Stomach (tissue), 9 donors: ENCODE measurements around the gene TPO. TPM values are rescaled to one million over a fixed set of nuclear protein-coding genes. Genes with fewer than 3 reads are reported as not detected.

Experiments
- DNase-seq, 2 donors: peaks; one replicate each; pipeline versions ENCODE4 v3.0.0 to v3.0.0-alpha.2; 2013 to 2019
- H3K27ac ChIP-seq, 5 donors: fragments of 200-600 bp in 4 of 5; sonication (generic) in 4 of 5; one replicate each; pipeline ENCODE4 v1.5.1; 2013 to 2019; ENCODE audit warnings: mild to moderate bottlenecking in 1 of 5, moderate library complexity in 1 of 5
- H3K27me3 ChIP-seq, 3 donors: fragments of 200-600 bp; sonication (generic); one replicate each; pipeline ENCODE4 v1.5.1; 2017 to 2019; ENCODE audit warnings: mixed run types in 1 of 3
- H3K36me3 ChIP-seq, 4 donors: fragments of 200-600 bp; sonication (generic); 1 replicate in 3 of 4; 2 replicates in 1 of 4; pipeline ENCODE4 v1.5.1; 2016 to 2019
- H3K4me1 ChIP-seq, 4 donors: fragments of 200-600 bp; sonication (generic); one replicate each; pipeline ENCODE4 v1.5.1; 2016 to 2019
- H3K4me3 ChIP-seq, 4 donors: fragments of 200-600 bp; sonication (generic) in 3 of 4; one replicate each; pipeline ENCODE4 v1.5.1; 2016 to 2019; ENCODE audit warnings: mild to moderate bottlenecking in 1 of 4
- H3K9me3 ChIP-seq, 4 donors: fragments of 200-600 bp; sonication (generic); one replicate each; pipeline ENCODE4 v1.5.1; 2016 to 2019
- CTCF ChIP-seq, 7 experiments: fragments of 450-650 bp in 4 of 7; fragments of 200-600 bp in 3 of 7; sonication (generic) in 3 of 7; IDR thresholded peaks; one replicate each; pipeline ENCODE4 v1.5.1; 2016 to 2019; ENCODE audit warnings: antibody characterized with exemption in 7 of 7, control low read depth in 2 of 7, mild to moderate bottlenecking in 1 of 7
- EP300 ChIP-seq: sonication (generic); formaldehyde crosslinking; IDR thresholded peaks from one replicate; pipeline ENCODE4 v1.6.1; 2017; ENCODE audit warnings: antibody characterized with exemption
- POLR2A ChIP-seq, 4 donors: fragments of 450-650 bp; IDR thresholded peaks; one replicate each; pipeline ENCODE4 v1.6.1; 2016; ENCODE audit warnings: antibody characterized with exemption in 4 of 4, control low read depth in 2 of 4, mild to moderate bottlenecking in 1 of 4, moderate library complexity in 1 of 4
- POLR2AphosphoS5 ChIP-seq, 3 donors: sonication (generic); formaldehyde crosslinking; IDR thresholded peaks; one replicate each; pipeline ENCODE4 v1.6.1; 2016; ENCODE audit warnings: antibody characterized with exemption in 3 of 3
- WGBS, 5 donors: extraction: QIAGEN DNeasy Blood & Tissue Kit in 3 of 5; methylation state at CpG; one replicate each; pipeline versions ENCODE4 v1.1.5 to v1.1.7; 2013 to 2018; 5-methylcytosine and 5-hydroxymethylcytosine counted together
- intact Hi-C: fragments of 100-400 bp; cut with DNase I; formaldehyde crosslinking; loops from one replicate; pipeline ENCODE4 v1.15.1; 2023; ENCODE audit warnings: low total_unique reads
- polyA plus RNA-seq, 3 donors: library from polyadenylated mRNA; stranded (reverse); fragments of 200-250 nt; gene quantifications; one replicate each; pipeline ENCODE4 v1.2.3, GENCODE V29; 2013
- total RNA-seq, 5 donors: library from RNA; depleted of rRNA; stranded (reverse); fragments of >200 nt; gene quantifications; one replicate each; pipeline versions ENCODE4 v1.1.0 to v1.2.3, GENCODE V29; 2014 to 2016
- donor health status: healthy with polysubstance abuse.
- donor health status: Bipolar disorder and iron deficiency.
- donor health status: healthy.

TPO gene
- total and polyA plus RNA-seq, 8 donors: 0.37 to 92.4 (median 4.3) TPM

DNA sequence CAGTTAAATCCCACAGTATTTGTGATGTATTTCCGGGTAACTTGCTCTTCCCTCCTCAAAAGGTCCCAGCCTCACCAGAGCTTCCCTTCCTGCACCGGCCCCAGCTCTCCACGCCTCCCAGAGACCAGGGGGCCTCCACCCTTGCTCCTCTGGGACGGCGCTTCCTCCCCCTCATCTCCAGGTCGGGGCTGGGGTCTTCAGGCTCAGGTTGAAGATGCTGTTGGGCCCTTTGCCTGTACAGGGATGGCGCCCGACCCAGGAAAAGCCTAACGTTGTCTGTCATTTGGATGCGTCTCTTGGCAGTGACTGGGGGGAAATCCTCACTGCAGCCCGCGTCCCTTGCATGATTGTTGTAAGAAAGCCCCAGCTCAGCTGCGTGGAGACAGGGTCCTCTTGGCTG is 126.7 kb downstream of the TPO start:
- no peaks in the 10 kb centered on the region for H3K9me3 ChIP-seq
- H3K27me3 ChIP-seq: peaks cover 0 to 18% (median 0%) of the 10 kb centered on the region in 3 donors
- no peak overlapping the region for H3K27ac ChIP-seq
- intact Hi-C loops: loop anchor here (10.0 kb wide), 2 partner anchors 685 to 825 kb away; no protein-coding TSS in a partner anchor
- no peaks in the 10 kb centered on the region for H3K36me3 ChIP-seq
- no peak for TF ChIP-seq POLR2AphosphoS5 (IDR thresholded peaks at IDR 0.05)
- 80 to 86% (median 84%) methylated on average over 13 of the region's 13 CpGs for WGBS, 5 donors
- no peak for DNase-seq
- H3K4me1 ChIP-seq: peaks cover 0 to 11% (median 0%) of the 10 kb centered on the region in 4 donors
- no peak overlapping the region for H3K4me3 ChIP-seq

DNA sequence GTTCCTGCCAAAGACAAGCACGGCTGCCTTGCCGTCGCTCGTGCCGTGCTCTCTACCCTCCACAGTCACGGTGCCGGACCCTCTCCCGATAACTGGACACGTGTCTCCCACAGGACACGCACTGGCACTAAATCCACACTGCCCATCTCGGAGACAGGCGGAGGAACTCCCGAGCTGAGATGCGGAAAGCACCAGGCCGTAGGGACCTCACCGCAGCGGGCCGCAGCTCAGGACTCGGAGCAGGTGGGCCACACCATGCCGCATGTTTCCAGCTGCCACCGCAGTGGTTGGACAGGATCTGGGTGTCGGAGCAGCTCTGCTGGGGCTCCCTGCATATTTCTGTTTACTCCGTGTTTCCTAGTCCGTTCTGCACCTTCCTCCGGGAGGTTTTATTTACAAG is 127.2 kb downstream of the TPO start:
- Histone ChIP-seq H3K4me1 (peaks cover 0 to 11% (median 0%) of the 10 kb centered on the region in 4 donors), H3K27me3 (peaks cover 0 to 18% (median 0%) of the 10 kb centered on the region in 3 donors), H3K27ac (no peak overlapping the region), H3K4me3 (no peak overlapping the region), H3K9me3 (no peaks in the 10 kb centered on the region), H3K36me3 (no peaks in the 10 kb centered on the region)
- intact Hi-C loops: loop anchor here (10.0 kb wide), 2 partner anchors 686 to 826 kb away; no protein-coding TSS in a partner anchor
- WGBS, 5 donors: 82 to 85% (median 85%) methylated on average over 17 to 25 of the region's 25 CpGs
- TF ChIP-seq POLR2A (IDR thresholded peaks at IDR 0.05) (no peak), CTCF (IDR thresholded peaks at IDR 0.05) (no peak), EP300 (no peak), POLR2AphosphoS5 (IDR thresholded peaks at IDR 0.05) (no peak)
- no peak for DNase-seq

- WGBS, 5 donors: 77 to 79% (median 77%) methylated on average over 6 of the region's 6 CpGs
- intact Hi-C loops: loop anchor here (10.0 kb wide), 2 partner anchors 686 to 826 kb away; no protein-coding TSS in a partner anchor
- TF ChIP-seq EP300 (no peak), CTCF (IDR thresholded peaks at IDR 0.05) (no peak), POLR2AphosphoS5 (IDR thresholded peaks at IDR 0.05) (no peak), POLR2A (IDR thresholded peaks at IDR 0.05) (no peak)
- Histone ChIP-seq H3K27ac (no peak overlapping the region), H3K4me1 (peaks cover 0 to 14% (median 2%) of the 10 kb centered on the region in 4 donors), H3K4me3 (no peak overlapping the region), H3K27me3 (peaks cover 0 to 18% (median 0%) of the 10 kb centered on the region in 3 donors), H3K36me3 (no peaks in the 10 kb centered on the region), H3K9me3 (no peaks in the 10 kb centered on the region)
- DNase-seq: no peak
Observed at GRCh38 chr2:1541040-1541439, 127.8 kb downstream of the TPO start.

DNA sequence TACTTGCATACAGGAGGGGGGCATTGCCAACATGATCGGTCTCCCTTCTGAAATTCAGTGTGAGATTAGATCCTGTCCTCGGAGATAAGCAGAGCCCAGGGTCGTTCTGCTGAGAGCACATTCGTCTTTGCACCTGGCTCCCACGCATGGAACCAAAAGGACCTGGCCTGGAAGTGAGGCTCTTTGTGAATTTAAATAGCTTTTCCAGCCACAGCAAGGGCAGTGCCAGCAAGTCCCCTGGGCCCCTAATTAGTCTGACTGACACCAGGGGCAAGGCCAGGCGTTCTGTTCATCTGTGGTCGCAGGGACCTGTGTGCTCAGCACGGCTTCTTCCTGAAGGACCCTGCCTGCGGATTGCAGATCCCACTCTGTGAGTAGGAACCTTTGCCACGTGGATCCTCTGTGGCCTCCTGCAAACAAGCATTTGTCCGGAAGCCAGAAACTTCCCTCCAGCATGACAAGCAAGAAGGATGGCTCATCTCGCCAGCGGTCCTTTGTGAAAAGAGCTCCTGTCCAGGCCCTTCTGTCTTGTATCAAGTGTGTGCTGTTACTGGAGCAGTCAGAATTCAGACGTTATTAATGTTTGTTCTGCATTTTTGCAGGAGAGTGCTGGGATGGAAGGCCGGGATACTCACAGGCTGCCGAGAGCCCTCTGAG is 128.7 kb downstream of the TPO start:
- Histone ChIP-seq H3K27ac (no peak overlapping the region), H3K36me3 (no peaks in the 10 kb centered on the region), H3K4me1 (peaks cover 0 to 16% (median 3%) of the 10 kb centered on the region in 4 donors), H3K27me3 (peaks cover 0 to 22% (median 0%) of the 10 kb centered on the region in 3 donors), H3K9me3 (no peaks in the 10 kb centered on the region), H3K4me3 (no peak overlapping the region)
- intact Hi-C loops: loop anchor here (10.0 kb wide), 2 partner anchors 687 to 827 kb away; no protein-coding TSS in a partner anchor
- 62 to 71% (median 65%) methylated on average over 15 to 16 of the region's 16 CpGs for WGBS, 5 donors
- TF ChIP-seq POLR2A (IDR thresholded peaks at IDR 0.05) (no peak), CTCF (IDR thresholded peaks at IDR 0.05) (no peak), EP300 (no peak), POLR2AphosphoS5 (IDR thresholded peaks at IDR 0.05) (no peak)
- DNase-seq: no peak

- peaks cover 0 to 17% (median 0%) of the 10 kb centered on the region in 3 donors for H3K27me3 ChIP-seq
- H3K4me3 ChIP-seq: no peak overlapping the region
- DNase-seq: no peak
- H3K27ac ChIP-seq: no peak overlapping the region
- TF ChIP-seq EP300 (no peak), CTCF (IDR thresholded peaks at IDR 0.05) (no peak)
- peaks cover 0 to 16% (median 3%) of the 10 kb centered on the region in 4 donors for H3K4me1 ChIP-seq
- H3K36me3 ChIP-seq: no peaks in the 10 kb centered on the region
- no peaks in the 10 kb centered on the region for H3K9me3 ChIP-seq
- intact Hi-C loops: loop anchor here (10.0 kb wide), 2 partner anchors 688 to 828 kb away; no protein-coding TSS in a partner anchor
- 75 to 91% (median 86%) methylated on average over 11 of the region's 11 CpGs for WGBS, 5 donors
Observed at GRCh38 chr2:1542971-1543370, 129.7 kb downstream of the TPO start.
